ENCODE results near the gene STK11IP.

STK11IP gene

DNA sequence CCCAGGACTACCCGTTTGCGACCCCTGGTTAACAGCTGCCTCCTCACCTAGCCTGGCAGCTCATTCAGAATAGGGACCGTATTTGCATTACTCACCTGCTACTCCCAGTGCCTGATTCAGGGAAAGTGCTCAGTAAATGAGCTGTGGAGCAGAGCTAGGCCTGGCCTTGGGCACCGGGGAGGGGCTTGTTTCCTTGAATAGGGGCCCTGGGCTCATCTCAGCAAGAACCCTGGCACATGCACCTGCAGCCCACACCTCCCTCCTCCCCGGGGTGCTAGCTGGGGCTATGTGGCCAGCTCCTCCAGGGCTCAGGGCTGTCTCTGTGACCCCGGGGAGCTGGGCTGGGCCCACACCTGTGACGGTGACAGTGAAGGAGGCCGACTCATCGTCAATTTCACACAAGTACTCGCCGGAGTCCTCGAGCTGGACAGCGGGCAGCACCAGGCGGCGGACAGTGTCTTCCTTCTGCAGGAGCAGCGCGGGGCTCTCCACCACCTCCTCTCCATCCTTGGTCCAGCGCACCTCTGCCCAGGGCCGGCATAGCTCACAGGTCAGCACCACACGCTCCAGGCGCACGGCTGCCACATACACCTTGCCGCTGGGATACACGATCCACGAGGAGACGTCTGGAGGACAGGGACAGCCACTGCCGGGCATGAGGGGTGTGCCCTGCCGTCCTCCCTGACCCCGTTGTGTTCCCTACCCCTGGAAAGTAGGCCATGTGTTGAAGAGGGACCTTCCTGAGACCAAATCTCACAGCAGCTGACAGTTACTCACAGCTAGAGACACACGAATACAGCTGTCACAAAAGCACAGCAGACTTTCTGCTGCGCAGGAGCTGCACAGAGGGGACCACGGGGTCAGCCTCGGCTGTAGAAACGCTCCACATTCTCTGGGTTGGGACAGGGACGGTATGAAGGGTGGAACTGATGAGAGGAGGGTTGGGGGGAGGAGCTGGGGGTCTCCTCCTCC is 35.3 kb upstream of the STK11IP start:
- no peak for DNase-seq

DNA sequence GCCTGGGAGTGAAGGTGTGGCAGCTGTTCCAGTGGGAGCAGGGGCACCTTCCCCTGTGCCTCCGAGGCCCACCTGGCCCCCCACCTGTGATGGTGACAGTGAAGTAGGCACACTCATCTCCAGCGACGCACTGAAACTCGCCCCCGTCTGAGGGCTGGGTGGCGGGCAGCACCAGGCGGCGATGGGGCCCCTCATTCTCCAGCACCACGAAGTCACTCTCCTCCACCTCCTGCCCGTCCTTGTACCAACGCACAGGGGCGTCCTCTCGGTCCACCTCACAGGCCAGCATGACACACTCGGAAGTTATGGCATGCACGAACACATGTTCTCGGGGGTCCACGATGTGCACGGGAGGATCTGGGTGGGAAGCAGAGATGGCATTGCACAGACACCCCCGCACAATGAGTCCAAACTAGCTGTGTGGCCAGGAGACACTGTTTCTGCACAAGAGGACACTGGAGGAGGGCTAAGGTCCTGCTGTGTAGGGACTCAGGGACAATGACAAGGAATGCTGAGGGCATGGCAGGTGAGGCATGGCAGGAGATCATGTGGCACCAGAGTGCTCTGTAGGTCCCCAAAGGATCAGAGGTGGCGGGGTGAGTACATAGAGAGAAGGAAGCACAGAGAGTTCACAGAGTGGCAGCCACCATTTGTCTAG is 34.3 kb upstream of the STK11IP start:
- no peak for DNase-seq

DNA sequence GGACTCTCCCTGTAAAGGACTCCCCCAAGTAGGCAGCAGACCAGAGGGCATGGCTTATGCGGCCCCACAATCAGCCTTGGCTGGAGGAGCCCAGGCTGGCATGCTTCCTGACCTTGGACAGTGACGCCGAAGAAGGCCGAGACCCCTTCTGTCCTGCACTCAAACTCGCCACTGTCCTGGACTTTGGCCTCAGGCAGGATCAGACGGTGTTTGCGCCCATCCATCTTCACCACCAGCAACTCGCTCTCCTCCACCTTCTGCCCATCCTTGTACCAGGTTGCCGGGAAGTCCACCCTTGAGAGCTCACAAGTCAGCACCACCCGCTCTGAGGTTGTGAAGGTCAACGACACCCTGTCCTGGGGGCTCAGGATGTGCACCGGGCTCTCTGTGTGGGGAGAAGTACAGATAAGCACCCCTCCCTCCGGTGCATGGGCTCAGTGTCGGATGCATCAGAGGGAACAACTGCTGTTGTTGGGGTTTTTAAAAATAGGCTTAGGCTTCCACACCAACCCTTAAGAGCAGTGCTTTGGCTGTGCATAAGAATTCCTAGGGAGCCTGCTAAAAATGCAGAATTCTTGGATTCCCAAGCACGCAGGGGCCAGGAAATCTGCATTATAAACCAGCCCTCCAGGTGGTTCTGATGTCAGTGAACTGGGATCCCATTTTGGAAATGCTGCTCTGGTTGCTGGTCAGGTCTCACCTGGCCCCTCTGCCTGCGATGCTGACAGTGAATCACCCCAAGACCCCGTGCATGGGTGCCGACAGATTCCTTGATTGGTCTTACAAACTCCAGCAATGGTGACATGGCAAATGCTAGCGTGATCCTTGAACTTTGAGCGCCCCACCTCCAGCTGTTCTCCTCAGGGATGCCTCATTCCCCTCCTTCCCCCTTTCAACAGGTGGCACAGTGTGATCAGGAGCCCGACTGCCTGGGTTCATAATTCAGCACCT is 32.3 kb upstream of the STK11IP start:
- no peak for DNase-seq

DNA sequence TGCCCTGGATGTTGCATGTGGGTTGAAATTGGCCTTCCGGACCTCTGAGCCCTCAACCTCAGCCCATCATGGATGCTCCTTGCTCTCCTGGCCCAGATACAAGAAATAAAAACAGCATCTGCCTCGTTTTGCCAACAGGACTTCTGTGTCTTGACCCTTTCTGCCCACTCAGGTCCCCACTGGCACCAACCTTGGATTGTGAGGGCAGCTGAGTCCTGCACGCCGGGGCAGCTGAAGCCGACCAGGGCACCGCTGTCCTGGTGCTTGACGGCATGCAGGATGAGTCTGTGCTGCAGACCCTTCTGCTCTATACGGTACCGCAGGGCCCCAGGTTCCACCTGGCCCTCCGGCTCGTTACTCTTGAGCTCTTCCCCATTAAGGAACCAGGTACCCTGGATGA is 31.0 kb upstream of the STK11IP start:
- DNase-seq, result no peak

DNA sequence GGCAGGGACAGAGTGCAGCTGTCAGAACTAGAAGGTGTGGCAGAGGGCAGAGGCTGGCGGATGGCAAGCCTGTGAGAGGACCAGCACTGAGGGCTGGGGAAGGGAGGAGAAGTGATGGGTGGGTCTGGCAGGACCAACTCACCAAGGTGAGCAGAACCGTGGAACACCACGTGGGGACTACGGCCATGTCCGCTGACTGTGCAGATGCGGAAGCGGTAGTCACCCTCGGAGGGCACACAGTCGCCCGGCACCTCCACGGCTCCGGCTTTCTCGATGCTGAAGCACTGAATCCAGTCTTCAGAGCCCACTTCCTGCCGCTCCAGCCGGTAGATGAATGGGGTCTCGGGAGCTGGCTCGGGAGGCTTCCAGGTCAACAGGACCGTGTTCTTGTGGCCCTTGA is 30.5 kb upstream of the STK11IP start:
- DNase-seq, result no peak

DNA sequence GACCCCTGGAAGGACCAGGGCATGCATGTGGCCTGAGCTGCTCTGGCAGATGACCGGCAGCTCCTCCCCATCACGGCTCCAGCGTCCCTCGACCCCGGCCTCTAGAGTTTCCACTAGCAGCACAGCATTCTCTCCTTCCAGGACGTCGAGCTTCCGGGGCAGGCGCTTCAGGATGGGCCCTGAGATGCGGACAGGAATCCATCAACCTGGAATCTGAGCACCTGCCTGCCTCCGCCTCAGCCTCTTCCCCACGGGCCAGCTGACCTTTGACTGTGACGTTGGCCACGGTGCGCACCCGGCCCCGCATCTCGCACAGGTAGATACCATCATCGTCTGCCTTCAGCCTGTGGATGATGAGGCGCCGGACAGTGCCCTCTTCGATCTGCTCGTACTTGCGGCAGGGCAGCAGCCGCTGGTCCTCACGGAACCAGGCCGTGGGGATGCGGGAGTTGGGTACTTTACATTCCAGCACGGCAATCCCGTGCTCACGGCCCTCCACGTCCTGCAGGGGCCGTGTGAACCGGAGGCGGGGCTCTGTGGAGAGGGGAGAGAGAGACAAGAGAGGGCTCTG is 29.8 kb upstream of the STK11IP start:
- no peak for DNase-seq

DNA sequence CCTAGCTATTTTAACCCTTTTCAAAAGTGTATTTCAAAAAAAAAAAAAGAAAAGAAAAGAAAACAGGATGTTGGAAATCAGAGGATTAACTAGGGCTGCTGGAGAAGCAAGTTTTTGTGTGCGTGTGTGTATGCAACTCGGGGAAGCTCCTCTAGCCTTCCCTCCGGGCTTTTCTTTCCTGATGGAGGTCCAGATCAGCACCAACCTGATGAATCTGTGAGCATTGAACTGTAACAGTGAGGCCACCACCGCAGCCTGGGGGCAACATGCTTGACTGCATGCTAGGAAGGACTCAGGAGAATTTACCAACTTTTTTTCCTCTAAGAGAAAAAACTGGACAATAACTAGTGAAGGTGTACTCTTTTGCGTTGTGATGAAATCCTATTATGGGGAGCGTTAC is 28.6 kb upstream of the STK11IP start:
- DNase-seq, result no peak

DNA sequence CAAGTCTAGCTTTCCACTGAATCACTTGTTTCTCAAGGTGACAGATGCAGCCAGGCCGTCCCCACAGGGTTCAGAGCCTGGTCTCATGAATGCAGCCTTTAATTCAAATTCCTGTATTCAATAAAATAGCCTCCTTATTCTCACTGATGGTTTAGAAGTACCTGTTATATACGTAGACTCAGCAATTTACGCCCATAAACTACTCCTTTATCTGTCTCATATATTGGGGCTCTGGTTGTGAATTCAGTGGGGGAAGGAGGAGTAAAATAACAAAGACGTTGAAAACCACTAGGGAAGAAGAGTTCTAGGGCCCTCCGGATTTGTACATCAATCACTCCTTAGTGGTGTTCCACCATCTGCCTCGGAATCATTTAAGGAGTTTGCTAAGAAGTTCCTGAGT is 28.0 kb upstream of the STK11IP start:
- no peak for DNase-seq

DNA sequence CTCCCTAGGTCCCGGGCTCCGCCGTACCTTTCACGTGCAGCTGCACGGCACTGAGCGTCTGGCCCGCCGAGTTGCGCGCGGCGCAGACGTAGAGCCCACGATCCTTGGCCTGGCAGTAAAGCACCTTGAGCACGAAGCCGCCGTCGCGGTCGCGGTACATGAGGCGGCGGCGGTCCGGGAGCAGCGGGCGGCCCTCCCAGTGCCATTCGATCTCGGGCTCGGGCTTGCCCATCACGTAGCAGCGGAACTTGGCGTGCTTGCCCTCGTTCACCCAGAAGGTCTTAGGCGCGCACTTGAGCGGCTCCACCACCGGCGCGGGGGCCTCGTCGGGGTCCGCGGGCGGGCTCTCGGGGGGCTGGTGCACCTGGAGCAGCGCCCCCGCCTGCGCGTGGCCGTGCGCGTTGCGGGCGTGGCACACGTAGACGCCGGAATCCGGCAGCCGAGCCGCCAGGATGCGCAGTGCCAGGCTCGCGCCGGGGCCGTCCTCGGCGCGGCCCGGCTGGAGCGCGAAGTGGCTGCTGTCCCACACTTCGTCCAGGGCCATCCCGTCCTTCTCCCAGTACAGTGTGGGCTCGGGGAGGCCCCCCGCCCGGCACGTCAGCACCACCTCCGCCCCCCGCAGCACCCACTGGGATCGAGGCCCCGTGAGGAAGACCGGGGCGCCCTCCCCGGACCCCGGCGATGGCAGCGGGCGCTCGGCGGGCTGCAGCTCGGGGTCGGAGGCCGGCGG is 27.3 kb upstream of the STK11IP start:
- DNase-seq, result no peak

DNA sequence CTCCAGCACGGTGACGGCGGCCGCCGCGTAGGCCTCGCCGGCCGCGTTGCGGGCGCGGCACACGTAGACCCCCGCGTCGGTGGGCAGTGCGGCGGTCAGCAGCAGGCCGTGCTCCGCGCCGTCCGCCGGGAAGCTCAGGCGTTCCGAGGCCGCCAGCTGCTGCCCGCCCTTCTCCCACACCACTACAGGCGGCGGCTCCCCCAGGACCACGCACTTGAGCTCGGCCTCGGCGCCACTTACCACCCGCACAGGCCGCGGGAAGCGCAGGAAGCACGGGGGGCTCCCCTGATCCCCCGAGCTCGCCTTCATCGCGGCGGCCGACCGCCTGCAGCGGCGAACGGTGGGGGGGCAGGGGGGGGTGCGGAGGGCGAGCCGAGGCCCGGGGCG is 26.7 kb upstream of the STK11IP start:
- no peak for DNase-seq

DNA sequence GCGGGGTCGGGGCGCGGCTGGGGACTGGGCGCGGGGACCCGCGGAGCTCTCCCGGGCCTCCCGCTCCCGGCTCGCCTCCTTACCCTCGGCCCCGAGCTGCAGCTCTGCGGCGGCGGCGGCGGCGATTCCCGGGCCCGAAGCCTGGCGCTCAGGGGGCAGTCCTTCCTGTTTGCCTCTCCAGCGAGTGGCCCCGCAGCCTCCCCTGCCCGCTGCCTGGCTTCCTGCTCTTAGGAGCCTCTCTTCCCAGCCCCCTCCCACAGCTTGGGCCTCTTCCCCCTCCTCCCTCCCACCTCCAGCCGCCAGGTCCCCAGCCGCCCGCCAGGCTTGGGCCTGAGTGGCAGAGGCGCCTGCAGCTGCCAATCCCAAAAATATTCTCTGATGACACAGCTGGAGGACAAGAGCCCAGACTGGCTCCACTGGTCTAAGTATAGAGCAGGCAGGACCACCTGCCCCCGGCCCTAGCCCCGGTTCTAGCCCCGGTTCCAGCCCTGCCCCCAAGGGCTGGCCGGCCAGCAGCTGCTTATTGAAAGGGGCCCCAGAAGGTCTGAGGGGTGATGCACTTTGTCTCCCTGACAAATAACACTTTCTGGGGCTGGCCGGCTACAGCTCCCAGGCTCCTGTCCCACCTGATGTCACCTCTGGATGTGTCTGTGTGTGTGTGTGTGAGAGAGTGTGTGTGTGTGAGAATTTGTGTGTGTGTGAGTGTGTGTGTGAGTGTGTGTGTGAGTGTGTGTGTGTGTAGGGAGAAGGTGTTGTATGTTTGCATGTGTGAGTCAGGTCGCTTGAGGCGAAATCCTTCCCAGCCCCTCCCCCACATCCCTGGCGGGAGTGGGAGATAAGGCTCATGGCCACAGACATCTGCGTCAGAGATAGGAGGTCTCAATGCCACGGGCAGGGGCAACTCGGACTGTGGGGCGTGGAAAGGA is 26.1 kb upstream of the STK11IP start, which contains the start of gene OBSL1:
Gene OBSL1 (minus strand): TSS at position 229 of the 926 bp plus-strand sequence. CDS start 307 bp downstream, outside the sequence.
- DNase-seq, result no peak

DNA sequence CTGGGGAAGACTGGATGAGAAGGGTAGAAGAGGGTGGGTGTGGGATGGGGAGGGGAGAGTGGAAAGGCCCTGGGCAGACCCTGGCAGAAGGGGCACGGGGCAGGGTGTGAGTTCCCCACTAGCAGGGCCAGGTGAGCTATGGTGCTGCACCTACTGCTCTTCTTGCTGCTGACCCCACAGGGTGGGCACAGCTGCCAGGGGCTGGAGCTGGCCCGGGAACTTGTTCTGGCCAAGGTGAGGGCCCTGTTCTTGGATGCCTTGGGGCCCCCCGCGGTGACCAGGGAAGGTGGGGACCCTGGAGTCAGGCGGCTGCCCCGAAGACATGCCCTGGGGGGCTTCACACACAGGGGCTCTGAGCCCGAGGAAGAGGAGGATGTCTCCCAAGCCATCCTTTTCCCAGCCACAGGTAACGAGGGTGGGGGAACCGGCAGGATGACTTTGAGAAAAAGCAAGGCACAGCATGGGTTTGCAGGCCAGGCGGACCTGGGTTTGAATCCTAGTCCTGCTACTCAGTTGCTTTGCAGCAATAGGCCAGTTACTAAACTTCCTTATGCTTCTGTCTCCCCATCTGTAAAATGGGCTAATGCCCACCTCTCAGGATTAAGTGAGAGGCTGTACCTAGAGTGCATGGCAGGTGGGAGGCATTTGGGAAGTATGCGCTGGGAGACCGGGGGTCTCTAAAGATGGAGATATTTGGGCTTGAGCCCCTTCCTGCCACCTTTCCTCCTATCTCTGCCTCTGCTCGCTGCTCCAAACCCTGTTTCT is 25.2 kb upstream of the STK11IP start, which contains the start of gene INHA:
Gene INHA (plus strand): TSS at position 74 of the 765 bp plus-strand sequence. CDS start 65 bp downstream, at position 139.
- DNase-seq, result no peak

DNA sequence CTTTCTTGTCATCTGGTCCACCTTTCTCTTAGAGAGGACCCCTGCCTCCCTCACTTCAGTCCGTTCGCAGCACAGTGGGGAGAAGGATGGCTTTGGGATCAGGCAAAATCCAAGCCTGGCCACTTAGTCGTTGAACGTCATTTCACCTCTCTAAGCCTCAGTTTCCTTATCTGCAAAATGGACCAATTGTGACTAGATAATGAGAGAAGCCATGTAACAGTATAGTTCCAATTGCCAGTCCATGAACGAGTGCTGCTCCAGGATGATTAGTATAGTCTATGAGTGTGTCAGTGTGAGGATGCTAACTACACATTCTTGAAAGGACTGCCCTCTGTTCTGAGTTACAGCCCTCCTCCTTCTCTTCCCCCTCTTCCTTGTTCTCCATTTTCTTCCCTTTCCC is 24.5 kb upstream of the STK11IP start:
- no peak for DNase-seq

DNA sequence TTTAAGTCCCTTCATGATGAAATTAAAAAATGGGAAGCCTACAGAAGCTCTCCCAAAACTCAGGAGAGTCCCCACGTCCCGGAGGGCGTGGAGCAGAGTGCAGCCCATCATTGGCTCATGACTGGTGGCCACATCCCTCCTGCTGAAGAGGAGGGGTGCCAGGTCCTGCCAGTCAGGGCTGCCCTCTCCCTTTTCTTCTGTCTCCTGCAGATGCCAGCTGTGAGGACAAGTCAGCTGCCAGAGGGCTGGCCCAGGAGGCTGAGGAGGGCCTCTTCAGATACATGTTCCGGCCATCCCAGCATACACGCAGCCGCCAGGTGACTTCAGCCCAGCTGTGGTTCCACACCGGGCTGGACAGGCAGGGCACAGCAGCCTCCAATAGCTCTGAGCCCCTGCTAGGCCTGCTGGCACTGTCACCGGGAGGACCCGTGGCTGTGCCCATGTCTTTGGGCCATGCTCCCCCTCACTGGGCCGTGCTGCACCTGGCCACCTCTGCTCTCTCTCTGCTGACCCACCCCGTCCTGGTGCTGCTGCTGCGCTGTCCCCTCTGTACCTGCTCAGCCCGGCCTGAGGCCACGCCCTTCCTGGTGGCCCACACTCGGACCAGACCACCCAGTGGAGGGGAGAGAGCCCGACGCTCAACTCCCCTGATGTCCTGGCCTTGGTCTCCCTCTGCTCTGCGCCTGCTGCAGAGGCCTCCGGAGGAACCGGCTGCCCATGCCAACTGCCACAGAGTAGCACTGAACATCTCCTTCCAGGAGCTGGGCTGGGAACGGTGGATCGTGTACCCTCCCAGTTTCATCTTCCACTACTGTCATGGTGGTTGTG is 23.0 kb upstream of the STK11IP start:
- no peak for DNase-seq

DNA sequence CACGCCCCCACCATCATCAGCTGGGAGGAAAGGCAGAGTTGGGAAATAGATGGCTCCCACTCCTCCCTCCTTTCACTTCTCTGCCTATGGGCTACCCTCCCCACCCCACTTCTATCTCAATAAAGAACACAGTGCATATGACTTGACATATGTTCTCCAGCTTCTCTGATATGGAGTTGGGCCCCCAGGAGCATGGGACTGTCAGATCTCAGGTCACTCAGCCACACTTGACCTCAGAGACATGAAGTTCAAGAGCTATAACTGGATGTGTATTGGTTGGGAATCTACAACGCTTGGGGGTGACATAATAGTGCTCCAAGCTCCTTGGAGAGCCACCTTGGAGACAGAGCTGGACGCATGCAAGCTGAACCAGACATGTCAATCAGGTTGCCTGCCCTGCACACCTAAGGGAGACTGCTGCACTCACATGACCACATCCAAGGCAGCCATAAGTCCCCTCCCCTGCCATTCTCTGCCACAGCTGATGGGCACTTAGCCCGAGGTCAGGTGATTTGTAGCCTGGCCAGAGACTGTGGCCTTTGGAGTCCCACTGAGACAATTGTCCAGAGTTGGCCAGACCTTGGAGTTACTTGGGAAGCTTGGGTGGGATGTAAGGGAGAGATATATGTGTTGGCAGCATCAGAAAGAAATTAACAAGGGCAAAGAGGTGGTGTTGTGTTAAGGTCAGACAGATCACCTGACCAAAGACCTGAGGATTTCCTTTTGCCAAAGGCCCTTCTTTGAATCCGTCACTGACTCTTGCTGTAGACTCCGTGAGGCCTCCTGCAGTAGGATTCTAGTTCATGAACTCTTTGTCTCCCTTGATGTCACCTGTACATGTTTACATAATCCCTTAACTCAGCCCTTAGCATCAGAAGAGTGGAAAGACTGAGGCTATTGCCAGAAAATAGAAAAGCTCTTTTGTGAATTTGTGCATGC is 21.8 kb upstream of the STK11IP start:
- no peak for DNase-seq

DNA sequence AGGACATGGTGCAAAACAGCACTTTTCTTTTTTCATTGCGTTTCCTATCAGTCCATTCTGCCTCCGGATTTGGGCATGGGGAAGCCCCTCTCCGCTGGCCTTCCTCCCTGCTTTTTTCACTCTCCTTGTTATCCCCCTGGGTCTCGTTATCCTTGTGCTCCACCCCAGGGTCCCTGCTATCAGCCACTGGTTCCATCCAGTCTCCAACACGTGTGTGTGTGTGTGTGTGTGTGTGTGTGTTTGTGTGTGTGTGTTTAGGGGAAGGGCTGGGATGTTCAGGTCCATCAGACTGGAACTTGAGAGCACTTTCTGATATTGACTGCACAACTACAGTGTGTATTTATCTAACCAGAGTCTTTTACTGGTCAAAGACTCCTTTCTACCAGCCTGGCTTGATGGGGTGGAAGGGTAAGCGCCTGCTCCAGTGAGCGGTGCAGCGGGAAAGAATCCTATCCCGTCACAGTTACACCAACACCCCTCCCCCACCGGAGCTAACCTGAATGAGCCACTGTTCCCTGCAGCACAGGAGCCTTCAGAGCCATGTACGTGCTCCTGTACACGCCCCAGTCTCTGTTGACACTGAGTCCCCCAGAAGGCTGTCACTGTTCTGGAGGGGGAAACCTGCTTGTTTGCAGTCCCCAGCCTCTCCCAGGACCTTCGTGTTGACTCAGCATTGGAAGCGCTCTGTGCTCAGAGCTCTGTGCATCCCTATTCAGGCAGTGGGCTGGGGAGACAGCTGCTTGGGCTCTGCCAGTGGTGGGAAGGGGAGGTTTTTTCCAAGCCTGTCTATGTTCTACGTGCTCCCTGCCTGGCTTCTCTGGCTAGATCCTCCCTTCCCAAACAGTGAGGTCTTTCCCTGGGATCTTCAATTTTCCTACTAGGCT is 20.9 kb upstream of the STK11IP start:
- no peak for DNase-seq
